Measurements from ENCODE around the gene HNF4A. TPM values are rescaled to one million over a fixed set of nuclear protein-coding genes. Genes with fewer than 3 reads are reported as not detected.

HNF4A gene
- total and polyA plus RNA-seq, 2 of the 13 experiments (the other 11 are each of a cell fraction or from before 2014, with no cell fraction given), result 80.9 to 169 TPM

- TF ChIP-seq NFAT5 (CRISPR knock-in tag; IDR thresholded peaks at IDR 0.05) (no peak), SNAPC4 (CRISPR knock-in tag; IDR thresholded peaks at IDR 0.05) (peak; percentile 97), BCL6 (CRISPR knock-in tag; IDR thresholded peaks at IDR 0.05) (no peak; the same call in 1 of the 2 replicates), POLR2AphosphoS2 (IDR thresholded peaks at IDR 0.05; ENCODE audit: low read depth, low read length) (no peak), FOXP1 (IDR thresholded peaks at IDR 0.05) (no peak), FOXP1 (CRISPR knock-in tag; IDR thresholded peaks at IDR 0.05) (no peak; the same call in 1 of the 2 replicates), FLYWCH1 (CRISPR knock-in tag; IDR thresholded peaks at IDR 0.05) (no peak), ZNF577 (CRISPR knock-in tag; IDR thresholded peaks at IDR 0.05; ENCODE audit: borderline replicate concordance, low read depth) (no peak), ZNF609 (CRISPR knock-in tag; IDR thresholded peaks at IDR 0.05; ENCODE audit: borderline replicate concordance) (no peak; the same call in none of the 2 replicates), ZNF335 (CRISPR knock-in tag; IDR thresholded peaks at IDR 0.05) (no peak), HBP1 (CRISPR knock-in tag; IDR thresholded peaks at IDR 0.05; ENCODE audit: low read depth) (peak; percentile 90; the same call in 1 of the 2 replicates), NFIC (IDR thresholded peaks at IDR 0.05; ENCODE audit: low read length) (peak; percentile 99), NFE2L2 (IDR thresholded peaks at IDR 0.05; ENCODE audit: low read length) (no peak)
Observed at GRCh38 chr20:44394452-44394701, 38.9 kb downstream of the HNF4A start (continued).
